HepG2 (cell line): ENCODE measurements around the gene NT5C1B. TPM values are rescaled to one million over a fixed set of nuclear protein-coding genes. Genes with fewer than 3 reads are reported as not detected.

Source experiments
- CEBPB ChIP-seq: IDR thresholded peaks from 2 replicates; pipeline ENCODE4 v1.6.1; 2011; ENCODE audit warnings: low read depth, low read length, improper control_type of control experiment, borderline replicate concordance
- DMAP1 ChIP-seq: IDR thresholded peaks from 2 replicates; pipeline ENCODE4 v1.6.1; 2016
- ELK4 ChIP-seq: sonication (generic); formaldehyde crosslinking; IDR thresholded peaks from 2 replicates; pipeline ENCODE4 v1.9.0; 2021; ENCODE audit warnings: missing genetic modification reagents, borderline replicate concordance
- ETV6 ChIP-seq: sonication (generic); formaldehyde crosslinking; conservative IDR thresholded peaks from 2 replicates; pipeline ENCODE4 v1.4.0; 2020; ENCODE audit warnings: missing genetic modification reagents
- FOXM1 ChIP-seq: sonication (generic); formaldehyde crosslinking; IDR thresholded peaks from 2 replicates; pipeline ENCODE4 v1.5.0; 2020; ENCODE audit warnings: missing genetic modification reagents
- MBNL3 ChIP-seq: fragments of 250-450 bp; sonication (Bioruptor Pico); conservative IDR thresholded peaks from 2 replicates; pipeline ENCODE4 v1.8.0; 2022; ENCODE audit warnings: mild to moderate bottlenecking, inconsistent platforms
- RELA ChIP-seq: sonication (generic); formaldehyde crosslinking; IDR thresholded peaks from 2 replicates; pipeline ENCODE4 v1.4.0; 2020; ENCODE audit warnings: missing genetic modification reagents
- SMAD1 ChIP-seq: sonication (generic); formaldehyde crosslinking; IDR thresholded peaks from 2 replicates; pipeline ENCODE4 v1.4.0; 2020; ENCODE audit warnings: missing genetic modification reagents, low read depth, mild to moderate bottlenecking, borderline replicate concordance
- SMAD9 ChIP-seq: sonication (generic); formaldehyde crosslinking; IDR thresholded peaks from 2 replicates; pipeline ENCODE4 v1.5.1; 2020; ENCODE audit warnings: mild to moderate bottlenecking, missing genetic modification reagents
- TSC22D2 ChIP-seq: sonication (generic); formaldehyde crosslinking; IDR thresholded peaks from 2 replicates; pipeline ENCODE4 v1.5.1; 2020; ENCODE audit warnings: missing genetic modification reagents, mild to moderate bottlenecking, borderline replicate concordance
- ZNF264 ChIP-seq: sonication (generic); formaldehyde crosslinking; IDR thresholded peaks from 2 replicates; pipeline ENCODE4 v1.4.0; 2020; ENCODE audit warnings: missing genetic modification reagents
- ZNF281 ChIP-seq: sonication (generic); formaldehyde crosslinking; IDR thresholded peaks from 2 replicates; pipeline ENCODE4 v1.4.0; 2020; ENCODE audit warnings: missing genetic modification reagents, borderline replicate concordance
- ZNF746 ChIP-seq: sonication (generic); formaldehyde crosslinking; IDR thresholded peaks from 2 replicates; pipeline ENCODE4 v1.8.0; 2022; ENCODE audit warnings: mild to moderate bottlenecking, missing genetic modification reagents
- polyA plus RNA-seq, 8 experiments: library from polyadenylated mRNA; depleted of rRNA in 3 of 8; stranded (reverse) in 7 of 8; unstranded in 1 of 8; fragments of >200 nt; fragmentation: Illumina TruSeq in 4 of 8; extraction: Trizol in 4 of 8; gene quantifications; 2 replicates each; pipeline versions ENCODE4 v1.2.1 to v1.2.3, GENCODE V29; 2011 to 2016; ENCODE audit warnings: low read depth in 4 of 8, missing spikeins in 1 of 8, mixed read lengths in 1 of 8; ENCODE audit not compliant: insufficient read depth in 1 of 8
- total RNA-seq, 5 experiments: library from RNA; depleted of rRNA; stranded (reverse); fragments of >200 nt; fragmentation: Illumina TruSeq; extraction: Trizol; gene quantifications; 2 replicates each; pipeline ENCODE4 v1.2.3, GENCODE V29; 2016; ENCODE audit warnings: low read depth in 1 of 5
- TF ChIP-seq, protein P1 (sequence below): sonication (generic); formaldehyde crosslinking; IDR thresholded peaks from 2 replicates; pipeline ENCODE4 v1.8.1; 2023; ENCODE audit warnings: missing genetic modification reagents, inconsistent platforms, borderline replicate concordance
- TF ChIP-seq, protein P2 (sequence below): IDR thresholded peaks from 2 replicates; pipeline ENCODE4 v1.6.1; 2016; ENCODE audit warnings: missing compliant biosample characterization, missing genetic modification reagents, borderline replicate concordance

NT5C1B gene
- total and polyA plus RNA-seq, 2 of the 13 experiments (the other 11 are each of a cell fraction or from before 2014, with no cell fraction given) = not detected

DNA sequence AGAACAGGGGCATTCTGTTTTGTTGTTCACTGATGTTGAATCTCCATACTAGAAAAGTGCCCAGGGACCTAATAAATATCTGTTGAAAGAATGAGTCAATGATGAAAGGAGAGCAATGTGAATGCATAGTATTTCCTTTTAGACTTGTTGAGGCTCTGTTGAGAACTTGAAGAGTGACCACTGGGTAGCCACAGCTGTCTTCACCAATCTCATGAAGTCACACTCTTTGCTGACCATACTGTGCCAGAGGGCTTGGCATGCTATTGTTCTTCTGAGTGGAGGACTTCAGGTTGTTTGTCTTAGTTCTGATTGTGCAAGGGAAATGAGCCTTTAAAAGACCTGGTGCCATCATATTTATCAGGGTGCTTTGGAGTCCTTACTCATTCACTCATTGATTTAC is 41.6 kb upstream of the NT5C1B start (continued):
- TF ChIP-seq ZNF281 (CRISPR knock-in tag) (no peak), CEBPB (no peak), ETV6 (CRISPR knock-in tag) (no peak), MBNL3 (no peak), ZNF746 (no peak), SMAD1 (CRISPR knock-in tag) (no peak), RELA (CRISPR knock-in tag) (no peak), ELK4 (CRISPR knock-in tag) (no peak), SMAD9 (CRISPR knock-in tag) (no peak), FOXM1 (CRISPR knock-in tag) (no peak), ZNF264 (no peak), TSC22D2 (no peak), DMAP1 (CRISPR knock-in tag) (no peak)
- TF ChIP-seq, protein P1, sequence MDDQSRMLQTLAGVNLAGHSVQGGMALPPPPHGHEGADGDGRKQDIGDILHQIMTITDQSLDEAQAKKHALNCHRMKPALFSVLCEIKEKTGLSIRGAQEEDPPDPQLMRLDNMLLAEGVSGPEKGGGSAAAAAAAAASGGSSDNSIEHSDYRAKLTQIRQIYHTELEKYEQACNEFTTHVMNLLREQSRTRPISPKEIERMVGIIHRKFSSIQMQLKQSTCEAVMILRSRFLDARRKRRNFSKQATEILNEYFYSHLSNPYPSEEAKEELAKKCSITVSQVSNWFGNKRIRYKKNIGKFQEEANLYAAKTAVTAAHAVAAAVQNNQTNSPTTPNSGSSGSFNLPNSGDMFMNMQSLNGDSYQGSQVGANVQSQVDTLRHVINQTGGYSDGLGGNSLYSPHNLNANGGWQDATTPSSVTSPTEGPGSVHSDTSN (CRISPR knock-in tag) = no peak
- TF ChIP-seq, protein P2, sequence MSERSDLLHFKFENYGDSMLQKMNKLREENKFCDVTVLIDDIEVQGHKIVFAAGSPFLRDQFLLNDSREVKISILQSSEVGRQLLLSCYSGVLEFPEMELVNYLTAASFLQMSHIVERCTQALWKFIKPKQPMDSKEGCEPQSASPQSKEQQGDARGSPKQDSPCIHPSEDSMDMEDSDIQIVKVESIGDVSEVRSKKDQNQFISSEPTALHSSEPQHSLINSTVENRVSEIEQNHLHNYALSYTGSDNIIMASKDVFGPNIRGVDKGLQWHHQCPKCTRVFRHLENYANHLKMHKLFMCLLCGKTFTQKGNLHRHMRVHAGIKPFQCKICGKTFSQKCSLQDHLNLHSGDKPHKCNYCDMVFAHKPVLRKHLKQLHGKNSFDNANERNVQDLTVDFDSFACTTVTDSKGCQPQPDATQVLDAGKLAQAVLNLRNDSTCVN (CRISPR knock-in tag) = no peak
